DOHH2 (cell line): ENCODE measurements around the gene GATM.

Experiments used
- CTCF ChIP-seq: fragments of 200-600 bp; sonication (generic); IDR thresholded peaks from one replicate; pipeline ENCODE4 v1.5.1; 2014; ENCODE audit warnings: antibody characterized with exemption, mild to moderate bottlenecking, low read depth, low read length; ENCODE audit not compliant: poor library complexity, severe bottlenecking
- EZH2phosphoT487 ChIP-seq: fragments of 200-600 bp; sonication (generic); IDR thresholded peaks from 2 replicates; pipeline ENCODE4 v1.6.1; 2017; ENCODE audit warnings: borderline replicate concordance, mild to moderate bottlenecking, antibody characterized with exemption, low read length, moderate library complexity, mixed read lengths

DNA sequence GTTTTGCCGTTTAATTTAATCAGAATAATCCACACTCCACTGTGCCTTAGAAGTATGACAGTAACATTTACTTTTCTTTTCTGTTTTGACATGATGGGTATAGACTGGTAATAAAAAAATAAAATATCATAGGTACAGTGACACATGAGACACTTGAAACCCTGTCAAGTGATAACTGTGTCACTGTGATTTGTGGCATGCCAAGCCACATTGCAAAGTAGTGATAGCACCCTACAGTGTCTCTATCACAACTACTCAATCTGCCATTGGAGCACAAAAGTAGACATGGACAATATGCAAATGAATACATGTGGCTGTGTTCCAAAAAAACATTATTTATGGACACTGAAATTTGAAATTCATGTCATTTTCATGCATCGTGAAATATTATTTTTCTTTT lies 22.5 kb downstream of the GATM start:
- TF ChIP-seq CTCF (no peak), EZH2phosphoT487 (no peak)
